Stimulated activated CD4-positive, alpha-beta T cell treated with anti-CD3 and anti-CD28 coated beads, Interleukin-4, amount 100 ng/mL, for 48 hours (primary cell): Measurements from ENCODE around the gene USP16.

Experiments
- DNase-seq, 2 donors: peaks; one replicate each; pipeline ENCODE4 v3.0.0-alpha.2; 2020; ENCODE audit warnings: low read depth in 2 of 2

The USP16 gene

DNA sequence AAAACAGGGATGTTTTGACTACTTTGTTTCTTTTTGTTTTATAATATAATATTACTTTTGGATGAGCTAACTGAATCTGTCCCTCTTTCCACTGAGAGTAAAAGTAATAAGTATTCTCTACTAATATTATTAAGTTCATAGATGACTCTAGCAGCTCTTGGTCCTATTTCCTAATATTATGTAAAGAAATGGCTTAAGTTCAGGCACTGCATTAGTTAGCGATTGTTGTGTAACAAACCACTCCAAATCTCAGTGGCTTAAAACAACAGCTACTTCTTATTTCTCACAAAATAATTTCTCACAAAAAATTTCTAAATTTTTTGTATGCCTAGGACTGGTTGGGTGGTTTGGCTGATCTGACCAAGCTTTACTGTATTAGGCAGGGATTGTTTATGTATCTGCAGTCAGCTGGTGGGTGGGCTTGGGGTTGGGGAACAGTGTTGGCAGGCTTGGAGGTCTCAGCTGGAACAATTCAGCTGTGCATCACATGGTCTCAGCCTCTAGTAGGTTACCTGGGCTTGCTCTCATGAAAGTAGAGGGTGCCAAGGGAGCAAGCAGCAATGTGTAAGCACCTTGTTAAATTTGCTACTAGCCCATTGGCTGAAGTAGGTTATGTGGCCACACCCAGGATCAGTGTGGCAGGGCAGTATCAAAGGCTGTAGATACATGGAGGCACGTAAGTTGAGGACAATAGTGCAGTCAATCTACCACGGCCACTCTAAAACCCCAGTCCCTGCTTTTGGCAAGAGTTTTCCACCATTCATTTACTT lies 57.8 kb downstream of the USP16 start:
- no peak for DNase-seq

DNA sequence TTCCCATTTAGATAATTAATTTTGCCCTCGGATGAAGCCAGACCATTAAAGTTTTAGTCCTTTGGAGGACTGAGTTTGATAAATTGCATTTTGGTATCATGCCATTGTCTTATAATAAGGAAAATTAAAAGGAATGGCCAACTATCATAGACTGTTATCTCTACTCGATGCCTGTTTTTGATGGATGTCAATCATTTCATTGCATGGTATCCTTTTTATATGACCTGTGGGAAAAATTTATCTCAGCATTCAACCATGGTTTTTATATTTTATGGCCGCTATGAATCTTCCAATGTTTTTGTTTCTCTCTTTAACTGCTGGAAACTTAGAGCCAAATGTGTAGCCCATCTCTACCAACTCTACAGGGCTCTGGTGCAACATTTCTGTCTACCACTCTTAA lies 58.8 kb downstream of the USP16 start:
- no peak for DNase-seq

DNA sequence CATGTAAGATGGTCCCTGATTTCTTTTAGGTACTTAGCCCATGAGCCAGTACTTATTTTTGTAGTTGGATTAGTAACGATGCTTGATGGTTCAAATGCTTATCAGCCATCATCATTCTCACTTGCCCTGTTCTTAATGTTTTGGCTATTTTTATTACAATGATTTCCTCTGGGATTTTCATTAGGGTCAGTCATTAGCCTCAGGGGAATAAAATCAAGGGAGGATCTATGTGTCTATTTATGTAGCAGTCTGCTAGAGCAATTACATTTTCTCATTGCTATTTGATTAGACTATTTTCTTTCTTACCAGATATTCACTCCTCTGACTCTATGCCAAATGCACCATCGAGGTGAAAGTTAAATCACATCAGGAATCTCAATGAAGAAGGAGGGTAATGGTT lies 59.9 kb downstream of the USP16 start:
- no peak for DNase-seq

DNA sequence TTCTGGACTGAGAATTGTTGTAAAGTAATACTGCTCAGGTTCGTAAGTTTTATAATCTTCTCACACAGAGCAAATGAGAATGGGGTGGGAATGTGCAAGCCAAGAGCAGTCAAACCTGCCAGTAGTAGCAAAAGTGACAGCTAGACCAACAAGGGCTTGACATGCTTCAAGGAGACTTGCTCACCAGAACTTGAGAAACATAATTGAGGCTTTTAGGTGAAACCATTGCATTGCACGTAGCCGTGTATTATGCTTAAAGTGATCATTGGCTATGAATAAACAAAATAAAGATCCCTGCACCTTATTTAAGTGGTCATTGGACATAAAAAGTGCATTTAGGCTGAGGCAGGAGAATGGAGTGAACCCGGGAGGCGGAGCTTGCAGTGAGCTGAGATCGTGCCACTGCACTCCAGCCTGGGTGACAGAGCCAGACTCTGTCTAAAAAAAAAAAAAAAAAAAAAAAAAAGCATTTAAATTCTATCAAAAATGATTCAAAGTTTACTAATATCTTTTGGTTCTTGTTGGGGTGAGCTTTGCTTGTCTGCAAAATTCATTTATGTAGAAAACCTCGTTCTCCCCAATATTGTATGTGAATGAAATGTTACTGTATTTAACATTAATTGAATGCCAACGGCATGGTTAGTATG lies 60.8 kb downstream of the USP16 start:
- no peak for DNase-seq

DNA sequence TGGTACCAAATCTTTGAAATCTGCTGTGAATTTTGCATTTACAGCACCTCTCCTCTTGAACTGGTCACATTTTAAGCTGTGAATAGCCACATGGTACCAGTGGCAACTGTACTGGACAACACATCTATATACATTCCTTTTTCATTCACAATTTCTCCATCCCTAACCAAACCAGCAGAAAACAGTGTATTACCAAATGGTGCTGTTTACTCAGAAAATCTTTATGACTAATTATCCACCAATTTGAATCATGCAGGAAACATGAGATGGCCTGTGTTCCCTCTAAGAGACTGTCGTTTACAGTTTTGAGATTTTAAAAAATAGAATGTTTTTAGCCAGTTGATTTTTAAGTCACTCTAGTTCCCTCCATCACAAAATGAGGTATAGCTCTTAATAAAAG lies 66.6 kb downstream of the USP16 start:
- no peak for DNase-seq

DNA sequence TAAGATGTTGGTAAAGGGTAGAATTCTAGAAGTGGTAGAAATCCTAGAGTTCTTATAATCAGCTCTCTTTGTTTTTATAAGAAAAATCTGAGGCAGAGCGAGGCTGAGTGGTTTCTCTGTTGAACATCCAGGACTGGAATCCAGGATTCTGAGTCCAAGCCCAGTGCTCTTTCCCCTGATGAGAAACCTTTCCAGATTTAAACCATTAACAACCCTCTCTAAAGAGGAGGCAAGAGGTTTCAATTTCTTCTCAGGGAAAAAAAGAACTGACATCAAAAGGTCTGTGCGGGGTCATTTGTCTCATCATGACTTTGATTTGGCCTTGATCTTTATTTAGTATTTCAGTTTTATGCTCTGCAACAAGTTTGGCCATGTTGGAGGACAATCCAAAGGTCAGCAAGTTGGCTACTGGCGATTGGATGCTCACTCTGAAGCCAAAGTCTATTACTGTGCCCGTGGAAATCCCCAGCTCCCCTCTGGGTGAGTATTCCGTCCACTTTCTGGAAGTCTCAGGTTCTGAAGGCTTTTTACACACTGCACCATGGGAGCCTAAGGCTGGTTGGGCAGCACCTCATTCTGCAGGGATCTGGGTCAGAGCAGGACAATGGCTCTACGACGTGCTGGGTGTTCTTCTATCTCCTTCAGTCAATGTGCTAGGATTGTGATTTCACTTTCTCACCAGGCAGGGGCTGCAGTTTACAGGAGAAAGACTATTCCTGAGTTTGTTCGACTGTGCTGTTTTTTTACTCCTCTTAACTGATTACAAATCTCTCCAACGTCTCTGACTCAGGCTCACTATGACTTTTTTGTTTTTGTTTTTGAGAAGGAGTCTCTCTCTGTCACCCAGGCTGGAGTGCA lies 67.9 kb downstream of the USP16 start:
- DNase-seq, result no peak

DNA sequence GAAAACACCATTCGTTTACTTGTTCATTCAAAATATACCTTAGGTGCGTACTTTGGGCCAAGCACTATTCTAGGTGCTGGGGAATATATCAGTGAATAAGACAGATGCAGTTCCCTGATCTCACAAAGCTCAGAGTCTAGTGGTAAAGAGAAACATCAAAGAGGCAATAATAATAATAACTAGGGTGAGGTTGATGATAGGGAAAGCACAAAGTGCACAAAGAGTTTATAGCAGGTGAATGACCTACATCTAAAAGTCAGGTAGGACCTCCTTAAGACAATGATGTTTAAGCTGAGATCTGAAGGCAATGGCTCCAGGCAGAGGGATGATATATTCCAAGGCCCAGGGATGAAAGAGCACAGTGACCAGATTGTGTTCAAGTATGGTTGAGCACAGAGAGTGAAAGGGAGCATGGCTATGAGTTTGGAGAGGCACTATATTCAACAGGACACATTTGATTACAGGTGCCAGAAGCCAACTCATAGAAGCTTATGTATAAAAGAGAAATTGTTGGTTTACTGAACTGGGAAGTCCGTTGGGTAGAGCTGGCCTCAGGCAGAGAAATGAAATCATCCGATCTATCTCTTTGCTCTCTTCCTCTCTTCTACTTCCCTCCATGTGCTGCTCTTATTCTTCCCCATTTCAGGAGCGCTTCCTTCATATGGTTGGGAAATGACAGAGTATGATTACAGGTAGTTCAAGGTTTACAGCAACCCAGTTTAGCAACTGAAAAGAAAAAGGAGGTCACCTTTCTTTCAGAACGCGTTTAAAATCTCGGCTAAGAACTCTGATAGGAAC lies 71.9 kb downstream of the USP16 start:
- DNase-seq, result no peak

DNA sequence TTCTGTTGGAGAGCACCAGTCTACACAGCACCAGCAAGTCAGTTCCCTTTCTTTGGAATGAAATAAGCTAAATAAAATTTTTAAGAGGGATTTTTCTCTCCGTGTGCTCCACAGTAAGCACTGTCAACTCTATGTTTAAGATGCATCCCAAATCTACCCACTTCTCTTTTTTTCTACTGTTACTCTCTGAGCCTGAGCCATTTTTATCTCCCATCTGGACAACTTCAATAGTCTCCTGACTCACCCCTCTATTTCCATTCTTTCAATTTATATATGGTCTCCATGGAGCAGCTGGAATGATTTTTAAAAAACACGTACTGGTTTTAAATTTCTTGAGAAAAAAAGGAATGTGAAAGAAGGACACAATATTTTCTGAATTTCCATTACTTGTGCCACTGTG lies 73.7 kb downstream of the USP16 start:
- DNase-seq, result no peak

DNA sequence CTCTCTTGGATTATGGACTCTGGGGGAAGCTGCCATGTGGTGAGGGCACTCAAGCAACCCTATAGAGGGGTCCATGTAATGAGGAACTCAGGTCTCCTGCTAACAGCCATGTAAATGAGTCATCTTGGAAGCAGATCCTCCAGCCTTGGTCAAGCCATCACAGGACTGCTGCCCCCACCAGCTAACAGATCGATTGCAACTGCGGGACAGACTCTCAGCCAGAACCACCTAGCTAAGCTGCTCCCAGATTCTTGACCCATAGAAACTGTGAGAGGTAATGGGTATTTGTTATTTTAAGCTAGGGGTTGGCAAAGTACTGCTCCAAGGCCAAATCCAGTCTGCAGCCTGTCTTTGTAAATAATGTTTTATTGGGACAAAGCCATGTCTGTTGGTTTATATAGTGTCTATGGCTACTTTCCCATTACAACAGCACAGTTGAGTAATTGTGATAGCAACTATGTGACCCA lies 78.4 kb downstream of the USP16 start:
- no peak for DNase-seq
